Subcutaneous adipose tissue (tissue), 4 donors: ENCODE data around the gene GALNT12. TPM values are rescaled to one million over a fixed set of nuclear protein-coding genes. Genes with fewer than 3 reads are reported as not detected.

Experiments
- total RNA-seq, 4 donors: library from RNA; depleted of rRNA; stranded (reverse); fragments of >200 nt; gene quantifications; one replicate each; pipeline ENCODE4 v1.1.0, GENCODE V29; 2016
- TF ChIP-seq, protein P1 (sequence below): fragments of 450-650 bp; IDR thresholded peaks from one replicate; pipeline ENCODE4 v1.5.1; 2016; ENCODE audit warnings: low read depth, mild to moderate bottlenecking, control low read depth, antibody characterized with exemption, moderate library complexity

Gene GALNT12
- total RNA-seq, 4 donors from 2014 or later = 1.9 to 8.5 (median 3.7) TPM

DNA sequence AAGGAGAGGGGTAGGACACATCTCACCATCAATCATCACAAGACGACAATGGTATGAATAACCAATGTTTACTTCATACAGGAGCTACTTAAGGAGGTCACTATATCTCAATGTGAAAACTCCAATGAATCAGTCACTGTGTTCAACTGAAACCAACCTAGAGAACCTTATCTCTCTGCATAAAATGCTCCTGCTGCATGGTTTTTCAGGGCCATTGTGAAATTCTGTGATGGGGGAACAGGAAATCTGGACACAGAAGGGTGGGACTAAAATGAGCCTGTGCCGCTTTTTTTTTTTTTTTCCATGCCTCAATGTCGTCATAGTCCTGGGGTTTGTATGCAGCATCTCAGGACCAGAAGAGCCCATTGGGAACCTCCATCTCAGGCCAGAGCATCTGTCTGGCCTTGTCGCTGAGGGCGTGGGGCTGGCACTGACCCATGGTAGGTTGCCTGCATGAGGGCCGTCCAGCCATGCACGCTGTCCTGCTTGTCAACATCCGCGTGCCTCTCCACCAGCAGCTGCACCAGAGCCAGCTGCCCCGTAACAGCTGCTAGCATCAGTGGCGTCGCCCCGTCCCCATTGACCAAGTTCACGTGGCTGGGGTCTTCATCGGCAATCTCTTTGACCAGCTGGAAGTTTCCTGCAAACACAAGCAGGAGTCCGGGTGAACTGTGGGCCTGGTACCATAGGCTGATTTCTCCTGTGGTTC is 23.8 kb upstream of the GALNT12 start:
- TF ChIP-seq, protein P1, sequence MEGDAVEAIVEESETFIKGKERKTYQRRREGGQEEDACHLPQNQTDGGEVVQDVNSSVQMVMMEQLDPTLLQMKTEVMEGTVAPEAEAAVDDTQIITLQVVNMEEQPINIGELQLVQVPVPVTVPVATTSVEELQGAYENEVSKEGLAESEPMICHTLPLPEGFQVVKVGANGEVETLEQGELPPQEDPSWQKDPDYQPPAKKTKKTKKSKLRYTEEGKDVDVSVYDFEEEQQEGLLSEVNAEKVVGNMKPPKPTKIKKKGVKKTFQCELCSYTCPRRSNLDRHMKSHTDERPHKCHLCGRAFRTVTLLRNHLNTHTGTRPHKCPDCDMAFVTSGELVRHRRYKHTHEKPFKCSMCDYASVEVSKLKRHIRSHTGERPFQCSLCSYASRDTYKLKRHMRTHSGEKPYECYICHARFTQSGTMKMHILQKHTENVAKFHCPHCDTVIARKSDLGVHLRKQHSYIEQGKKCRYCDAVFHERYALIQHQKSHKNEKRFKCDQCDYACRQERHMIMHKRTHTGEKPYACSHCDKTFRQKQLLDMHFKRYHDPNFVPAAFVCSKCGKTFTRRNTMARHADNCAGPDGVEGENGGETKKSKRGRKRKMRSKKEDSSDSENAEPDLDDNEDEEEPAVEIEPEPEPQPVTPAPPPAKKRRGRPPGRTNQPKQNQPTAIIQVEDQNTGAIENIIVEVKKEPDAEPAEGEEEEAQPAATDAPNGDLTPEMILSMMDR = no peak

DNA sequence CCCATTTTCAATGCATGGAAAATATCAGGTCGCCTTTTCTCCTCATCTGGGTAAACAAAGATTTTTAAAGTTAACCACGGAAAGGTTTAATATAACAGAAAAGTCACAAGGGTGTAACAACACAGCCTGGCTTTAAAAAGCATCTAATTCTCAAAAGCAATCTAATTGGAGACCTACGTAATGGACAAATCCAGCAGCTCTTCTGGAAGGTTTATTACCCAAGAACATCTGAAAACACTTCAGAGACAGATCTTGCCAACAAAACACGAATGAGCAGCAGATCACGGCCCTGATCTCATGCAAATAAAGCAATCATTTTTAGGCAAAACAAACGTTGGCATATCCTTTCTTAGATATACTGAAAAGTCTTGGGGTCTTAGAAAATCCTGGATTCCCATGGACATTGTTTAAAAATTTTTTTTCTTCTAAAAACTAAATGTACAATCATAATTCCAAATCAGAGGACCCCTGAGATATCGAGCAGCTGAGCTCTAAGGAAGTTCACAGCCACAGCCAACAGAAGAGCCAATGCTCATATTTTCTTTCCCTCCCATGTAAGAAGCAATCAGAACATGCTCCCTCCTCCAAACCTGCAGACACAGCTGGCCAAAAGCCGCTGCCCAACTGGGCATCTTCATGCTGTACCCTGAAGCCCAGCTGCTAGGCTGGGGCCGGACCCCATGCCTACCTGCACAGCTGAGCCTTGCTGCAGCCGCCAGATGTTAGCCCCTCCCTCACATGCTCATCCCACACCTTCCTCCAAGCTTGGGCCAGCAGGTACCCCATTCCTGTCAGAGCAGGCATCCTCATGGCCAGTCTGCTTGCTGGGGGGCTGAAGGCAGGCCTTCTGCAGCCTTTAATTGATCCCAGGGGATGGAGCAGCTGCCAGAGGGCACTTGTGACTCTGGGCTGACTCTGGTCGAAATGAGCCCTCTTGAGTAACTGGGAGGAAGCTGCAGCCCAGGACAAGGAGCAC is 22.4 kb upstream of the GALNT12 start:
- TF ChIP-seq, protein P1 = no peak

DNA sequence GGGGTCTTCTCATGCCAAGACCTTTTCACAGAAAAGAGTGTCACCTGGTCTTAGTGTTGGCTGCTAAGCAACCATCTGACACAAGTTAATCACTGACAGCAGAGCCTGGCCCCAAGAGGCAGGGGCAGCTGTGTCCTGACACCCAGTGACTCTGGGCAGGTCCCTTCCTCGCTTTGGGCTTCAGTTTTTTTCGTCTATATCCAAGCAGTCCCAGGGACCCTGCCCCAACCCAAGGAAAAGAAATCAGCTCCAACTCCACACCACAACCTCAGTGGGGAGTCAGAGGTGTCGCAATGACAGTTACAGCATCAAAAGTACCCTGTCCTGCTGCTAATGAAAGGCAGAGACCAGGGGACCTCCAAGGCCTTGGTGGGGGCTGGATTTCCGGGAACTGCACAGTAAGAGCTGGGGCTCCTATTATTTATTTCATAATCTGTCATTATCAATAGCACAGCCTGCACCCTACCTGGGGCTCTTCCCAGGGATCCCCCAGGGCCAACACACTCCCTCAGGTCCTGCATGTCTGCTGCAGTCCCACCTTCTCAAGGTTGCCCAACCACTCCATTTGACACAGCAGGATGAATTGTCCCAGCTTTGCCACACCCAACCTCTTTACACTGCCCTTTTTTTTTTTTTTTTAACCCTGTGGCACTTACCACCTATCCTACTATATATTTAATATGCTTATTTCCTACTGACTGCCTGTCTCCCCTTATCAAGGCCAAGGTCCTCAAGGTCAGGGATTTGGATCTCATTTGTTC is 20.5 kb upstream of the GALNT12 start:
- TF ChIP-seq, protein P1 = no peak

DNA sequence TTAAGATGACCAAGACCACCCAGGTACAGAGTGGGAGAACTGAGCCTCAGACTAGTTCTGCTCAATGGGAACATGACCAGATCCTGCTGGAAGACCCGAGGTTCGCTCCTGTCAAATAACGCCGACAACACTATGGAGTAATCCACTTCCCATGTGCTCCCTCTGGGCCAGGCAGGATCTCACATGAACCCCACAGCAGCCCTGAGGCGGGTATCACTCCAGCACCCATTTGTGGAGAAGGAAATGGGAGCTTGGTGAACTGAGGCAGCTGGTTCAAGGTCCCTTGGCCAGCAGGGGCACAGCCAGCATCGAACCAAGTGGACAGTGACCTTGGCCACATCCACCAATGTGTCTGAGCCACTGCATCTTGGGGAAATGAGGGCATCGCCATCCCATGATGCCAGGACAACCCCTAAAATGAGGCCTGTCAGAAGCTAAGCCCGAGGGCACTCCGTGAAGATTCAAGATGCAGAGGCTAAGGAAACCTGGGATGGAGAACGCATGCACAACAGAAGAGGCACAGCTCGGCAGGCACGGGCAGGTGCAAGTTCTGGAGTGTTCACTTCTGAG is 19.6 kb upstream of the GALNT12 start:
- TF ChIP-seq, protein P1 = no peak

DNA sequence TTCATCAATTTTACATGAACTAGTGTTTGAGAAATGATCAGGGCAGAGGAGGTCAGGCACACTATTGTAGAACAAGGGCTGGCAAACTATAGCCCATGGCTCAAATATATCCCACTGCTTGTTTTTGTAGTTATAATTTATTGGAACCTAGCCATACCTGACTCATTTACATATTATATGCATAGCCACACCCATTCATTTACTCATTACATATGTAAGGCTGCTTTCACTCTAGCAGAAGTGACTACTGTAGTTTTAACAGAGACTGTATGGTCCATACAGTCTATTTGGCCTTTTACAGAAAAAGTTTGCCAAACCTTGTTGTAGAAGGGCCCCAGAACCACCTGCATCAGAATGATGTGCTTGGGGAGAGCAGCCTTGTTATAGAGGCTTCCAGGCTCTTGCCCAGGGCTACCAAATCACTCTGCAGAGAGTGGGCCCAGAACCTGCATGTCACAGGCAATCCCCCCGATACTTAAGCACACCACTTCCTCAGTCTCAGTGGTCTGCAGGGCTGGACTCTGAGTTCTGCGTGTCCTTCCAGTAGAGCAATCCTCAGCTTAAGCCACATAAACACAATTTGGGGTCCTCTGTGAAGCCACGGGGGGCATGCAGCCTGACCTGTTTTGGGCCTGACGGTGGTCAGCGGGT is 17.9 kb upstream of the GALNT12 start:
- TF ChIP-seq, protein P1 = no peak

DNA sequence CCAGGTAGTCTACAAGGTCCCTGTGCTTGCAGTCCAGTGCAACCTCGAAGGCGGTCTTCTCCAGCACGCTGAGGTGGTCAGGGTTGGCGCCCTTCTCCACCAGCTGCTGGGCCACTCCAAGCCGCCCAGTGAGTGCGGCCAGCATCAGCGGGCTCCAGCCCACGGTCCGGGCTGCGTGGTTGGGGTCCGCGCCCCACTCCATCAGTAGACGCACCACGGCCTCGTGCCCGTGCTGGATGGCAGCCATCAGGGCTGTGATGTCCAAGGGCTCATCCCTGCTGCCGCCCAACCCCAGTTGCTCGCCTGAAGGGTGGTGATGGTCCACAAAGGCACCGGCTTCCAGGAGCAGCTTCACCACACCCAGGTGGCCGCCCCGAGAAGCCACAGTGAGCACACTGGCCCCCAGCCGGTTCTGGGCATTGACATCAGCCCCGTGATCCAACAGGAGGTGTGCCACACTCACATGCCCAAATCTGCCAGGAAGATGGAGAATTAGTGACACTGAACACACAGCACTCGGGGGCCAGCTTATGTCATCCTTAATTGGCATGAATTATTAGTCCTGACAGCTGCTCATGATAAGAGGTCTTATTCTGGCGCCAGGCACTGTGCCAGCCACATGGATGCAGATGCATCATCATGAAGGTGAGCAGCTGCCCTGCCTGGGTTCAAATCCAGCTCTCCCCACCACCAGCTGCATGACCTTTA is 17.2 kb upstream of the GALNT12 start:
- TF ChIP-seq, protein P1 = no peak
